C4-2B (cell line): ENCODE data around the gene ADAM19.

Experiments
- CTCF ChIP-seq: fragments of 450-650 bp; conservative IDR thresholded peaks from 2 replicates; pipeline ENCODE4 v1.5.1; 2017; ENCODE audit warnings: mild to moderate bottlenecking
- ZFX ChIP-seq: fragments of 450-650 bp; IDR thresholded peaks from 2 replicates; pipeline ENCODE4 v1.6.1; 2017

GRCh38 chr5:157478726-157479125 is 96.8 kb downstream of the ADAM19 start:
- TF ChIP-seq CTCF: no peak
- no peak for TF ChIP-seq ZFX
